Erythroblast (primary cell): ENCODE measurements around the gene EMP2.

Experiments used
- GATA1 ChIP-seq: IDR thresholded peaks from 2 replicates; pipeline ENCODE4 v1.6.1; 2011; ENCODE audit warnings: low read depth, mild to moderate bottlenecking, control low read depth, low read length, moderate library complexity
- POLR2A ChIP-seq: IDR thresholded peaks from 2 replicates; pipeline ENCODE4 v1.6.1; 2011; ENCODE audit warnings: mild to moderate bottlenecking, low read length

- TF ChIP-seq POLR2A, result no peak
- no peak for TF ChIP-seq GATA1
These were observed 50.3 kb downstream of the EMP2 start for GRCh38 chr16:10529895-10530669.
